GM19397 (cell line): ENCODE results near the gene WNT9A.

Experiments used
- ATAC-seq: cut with Tn5 transposase; IDR thresholded peaks from one replicate; pipeline ENCODE4 v1.9.1; 2021; ENCODE audit warnings: mild to moderate bottlenecking, moderate library complexity; ENCODE audit not compliant: unreplicated experiment

WNT9A gene

GRCh38 chr1:227942021-227942715 lies 5.6 kb downstream of the WNT9A start:
- no peak for ATAC-seq

DNA sequence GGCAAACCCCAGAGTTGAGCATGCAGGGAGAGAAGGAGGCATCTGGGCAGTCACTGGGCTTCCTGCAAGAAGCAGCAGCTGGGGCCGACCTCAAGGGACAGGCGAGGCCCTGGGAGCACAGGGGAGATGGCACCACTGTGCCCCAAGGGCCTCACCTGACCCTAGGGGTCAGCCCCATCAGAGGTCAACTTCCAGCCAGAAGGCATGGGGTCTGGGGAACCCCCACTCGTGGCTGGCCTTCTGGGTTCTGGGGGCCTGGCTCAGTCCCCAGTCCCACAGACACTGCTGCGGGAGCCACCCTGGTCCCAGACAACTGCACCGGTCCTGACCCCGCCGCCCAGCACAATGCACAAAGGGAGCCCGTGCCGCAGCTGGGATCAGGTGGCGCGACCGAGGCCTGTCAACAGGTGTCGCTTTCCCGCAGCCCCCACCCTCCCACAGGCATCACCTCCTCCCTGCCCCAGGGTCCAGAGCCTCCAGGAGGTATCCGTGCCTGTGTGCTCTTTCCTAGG lies 6.2 kb downstream of the WNT9A start:
- ATAC-seq, result no peak

- ATAC-seq, result no peak
Measured at GRCh38 chr1:227940791-227941241, 6.9 kb downstream of the WNT9A start.

DNA sequence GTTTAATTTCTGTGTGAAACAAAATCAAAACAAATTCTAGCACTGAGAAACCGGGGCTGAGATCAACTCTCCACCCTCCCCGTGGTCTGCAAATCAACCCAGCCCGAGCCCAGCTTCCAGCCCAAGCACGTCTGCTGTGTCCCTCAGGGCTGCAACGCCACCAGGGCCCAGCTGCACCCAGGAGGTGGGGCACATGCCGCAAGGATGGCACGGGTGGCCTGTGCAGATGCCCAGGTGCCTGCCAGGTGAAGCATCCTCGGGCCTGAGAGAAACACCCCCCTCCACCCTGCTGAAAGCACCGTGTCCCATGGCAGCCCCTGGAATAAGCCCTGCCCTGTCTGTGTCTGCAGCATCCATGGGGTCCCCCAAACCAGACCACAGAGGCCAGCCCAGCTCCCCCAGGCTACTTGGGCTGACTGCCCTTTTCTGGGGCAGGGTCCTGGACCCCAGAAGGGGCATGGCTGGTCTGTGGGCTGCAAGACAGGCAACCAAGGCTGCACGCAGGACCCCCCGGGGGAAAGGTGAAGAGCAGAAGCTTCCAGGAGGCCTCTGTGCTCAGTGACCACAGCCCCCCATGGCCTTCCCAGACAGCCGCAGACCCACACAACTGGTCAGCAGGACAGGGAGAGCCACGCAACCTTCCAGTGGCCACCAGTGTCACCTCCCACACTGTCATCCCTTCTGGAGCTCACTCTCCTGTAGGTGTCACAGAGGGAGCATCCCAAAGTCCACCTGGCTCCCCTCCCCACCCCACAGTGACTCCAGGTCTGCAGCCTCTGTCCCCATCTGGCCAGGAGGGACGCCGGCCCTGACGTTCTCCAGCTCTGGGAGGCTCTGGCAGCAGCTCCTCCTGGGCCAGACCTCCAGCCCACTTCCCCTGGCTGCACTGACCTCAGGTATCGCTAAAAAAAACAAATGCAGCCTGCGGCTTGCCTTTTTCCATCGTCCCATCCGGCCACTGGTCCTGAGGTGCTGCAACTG lies 7.7 kb downstream of the WNT9A start:
- no peak for ATAC-seq

DNA sequence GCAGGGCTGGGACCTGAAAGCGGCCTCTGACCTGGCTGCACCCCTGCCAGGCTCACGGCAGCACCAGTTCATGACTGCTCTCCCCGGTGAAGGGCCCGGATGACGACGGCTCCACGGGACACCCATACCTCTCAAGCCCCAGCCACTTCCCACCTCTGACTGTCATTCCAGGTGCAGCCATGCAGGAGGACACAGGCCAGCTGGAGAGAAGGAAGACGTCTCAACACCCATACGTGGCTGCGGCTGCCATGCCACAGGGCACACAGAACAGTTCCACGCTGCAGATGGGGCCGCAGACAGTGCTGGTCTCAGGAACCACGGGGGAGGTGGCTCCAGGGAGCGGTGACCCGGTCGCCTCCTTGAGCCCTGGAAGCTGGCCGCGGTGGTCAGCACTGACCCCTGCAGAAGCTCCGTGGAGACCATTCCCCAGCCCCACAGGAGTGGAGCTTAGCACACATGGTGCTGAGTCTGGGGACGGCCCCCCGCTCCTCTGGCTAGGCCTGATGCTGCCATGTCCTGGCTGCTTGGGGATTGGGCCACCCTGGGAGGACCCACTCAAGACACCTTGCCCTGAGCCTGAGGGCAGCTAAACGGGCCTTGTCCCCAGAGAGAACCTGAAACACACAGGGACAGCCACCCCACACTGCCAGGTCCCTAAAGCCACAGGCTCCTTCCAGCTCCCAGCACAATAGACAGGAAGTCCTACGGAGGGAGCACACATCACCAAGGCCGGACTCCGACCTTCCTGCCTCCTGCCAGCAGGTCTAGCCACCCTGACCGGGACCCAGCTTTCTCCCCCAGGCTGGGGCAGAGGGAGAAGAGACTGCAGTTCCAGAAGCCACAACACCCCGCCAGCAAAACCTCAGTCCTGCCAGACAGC lies 8.6 kb downstream of the WNT9A start:
- no peak for ATAC-seq

GRCh38 chr1:227938276-227938675 lies 9.5 kb downstream of the WNT9A start:
- ATAC-seq, result no peak

GRCh38 chr1:227937838-227938145 lies 9.9 kb downstream of the WNT9A start:
- ATAC-seq, result no peak

GRCh38 chr1:227937031-227937837 lies 10.5 kb downstream of the WNT9A start:
- no peak for ATAC-seq

DNA sequence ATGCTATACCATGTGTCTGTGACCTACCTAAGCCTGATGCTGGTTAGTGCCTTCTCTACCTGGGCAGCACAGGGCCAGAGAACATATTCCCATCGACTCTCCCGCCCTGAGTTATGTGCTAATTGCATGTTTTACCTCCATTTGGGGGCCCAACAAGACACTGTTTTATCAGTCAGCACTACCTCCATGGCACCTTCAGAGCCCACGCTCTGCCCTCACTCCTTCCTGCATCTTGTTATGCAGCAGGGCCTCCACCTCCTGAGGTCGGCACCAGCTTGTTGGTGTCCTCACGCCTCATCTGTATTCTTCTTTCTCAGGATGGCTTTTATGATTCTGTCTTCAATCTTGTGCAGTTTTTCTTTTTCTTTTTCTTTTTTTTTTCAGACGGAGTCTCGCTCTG lies 11.9 kb downstream of the WNT9A start:
- no peak for ATAC-seq

DNA sequence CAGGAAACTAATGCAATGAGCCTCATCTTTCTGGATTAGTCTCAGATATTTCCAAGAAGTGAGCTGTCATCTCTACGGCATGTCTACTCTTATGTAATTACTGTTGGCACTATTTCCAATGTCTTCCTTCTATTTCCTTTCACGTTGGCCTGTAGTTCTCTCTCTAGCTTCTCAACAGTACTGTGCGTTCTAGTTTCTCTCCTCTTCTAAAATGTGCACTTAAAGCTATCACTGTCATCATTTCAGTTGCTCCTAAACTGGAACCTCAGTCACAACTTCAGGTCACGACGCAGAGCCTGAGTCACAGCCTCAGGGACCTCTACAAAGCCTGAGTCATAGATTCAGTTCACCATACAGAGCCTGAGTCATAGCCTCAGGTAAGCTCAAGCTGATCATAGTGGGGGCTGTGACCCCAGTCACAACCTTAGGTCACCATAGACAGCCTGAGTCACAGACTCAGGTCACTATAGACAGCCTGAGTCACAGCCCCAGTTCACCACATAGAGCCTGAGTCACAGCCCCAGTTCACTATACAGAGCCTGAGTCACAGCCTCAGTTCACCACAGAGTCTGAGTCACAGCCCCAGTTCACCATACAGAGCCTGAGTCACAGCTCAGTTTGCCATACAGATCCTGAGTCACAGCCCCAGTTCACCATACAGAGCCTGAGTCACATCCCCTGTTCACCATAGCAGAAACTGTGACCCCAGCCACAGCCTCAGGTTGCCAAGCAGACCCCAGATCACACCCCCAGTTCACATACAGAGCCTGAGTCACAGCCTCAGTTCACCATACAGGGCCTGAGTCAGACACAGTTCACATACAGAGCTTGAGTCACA lies 13.0 kb downstream of the WNT9A start:
- ATAC-seq, result no peak

- ATAC-seq, result no peak
Measured at GRCh38 chr1:227929751-227930472, 17.8 kb downstream of the WNT9A start.

- no peak for ATAC-seq
Measured at GRCh38 chr1:227928811-227929375, 18.8 kb downstream of the WNT9A start.

GRCh38 chr1:227927971-227928741 lies 19.6 kb downstream of the WNT9A start:
- no peak for ATAC-seq

GRCh38 chr1:227926896-227927885 lies 20.5 kb downstream of the WNT9A start:
- ATAC-seq, result no peak

DNA sequence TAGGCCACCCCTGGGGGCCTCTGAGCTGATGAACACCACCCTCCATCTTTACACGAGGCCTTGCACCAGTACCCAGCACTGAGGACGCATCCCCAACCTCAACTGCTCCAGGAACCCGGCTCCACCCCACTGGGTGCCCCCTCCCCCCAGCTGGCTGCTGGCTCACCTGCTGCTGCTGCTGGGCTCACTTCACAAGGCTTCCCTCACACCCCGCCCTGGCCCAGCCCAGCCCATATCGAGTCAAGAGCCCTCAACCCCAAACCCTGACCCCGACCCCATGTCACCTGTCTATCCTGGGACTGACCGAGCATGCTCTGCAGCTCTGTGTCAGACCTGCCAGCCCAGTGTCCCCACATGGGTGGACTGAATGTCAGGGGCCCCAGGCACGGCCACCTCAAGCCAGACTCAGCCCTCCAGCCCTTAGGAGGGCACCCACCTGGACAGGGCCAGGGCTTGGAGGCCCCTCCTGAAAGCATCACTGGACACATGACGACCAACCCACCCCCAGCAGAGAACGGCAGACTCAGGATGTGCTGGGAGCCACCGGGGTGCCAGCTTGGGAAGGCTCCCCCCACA lies 21.4 kb downstream of the WNT9A start:
- ATAC-seq, result no peak
